HG02763 (cell line): ENCODE data around the gene DLGAP5.

Experiments
- ATAC-seq: cut with Tn5 transposase; IDR thresholded peaks from one replicate; pipeline ENCODE4 v1.9.1; 2021; ENCODE audit warnings: mild to moderate bottlenecking, moderate library complexity; ENCODE audit not compliant: unreplicated experiment

DLGAP5 gene

GRCh38 chr14:55130196-55130550 is 61.2 kb downstream of the DLGAP5 start:
- ATAC-seq: no peak

DNA sequence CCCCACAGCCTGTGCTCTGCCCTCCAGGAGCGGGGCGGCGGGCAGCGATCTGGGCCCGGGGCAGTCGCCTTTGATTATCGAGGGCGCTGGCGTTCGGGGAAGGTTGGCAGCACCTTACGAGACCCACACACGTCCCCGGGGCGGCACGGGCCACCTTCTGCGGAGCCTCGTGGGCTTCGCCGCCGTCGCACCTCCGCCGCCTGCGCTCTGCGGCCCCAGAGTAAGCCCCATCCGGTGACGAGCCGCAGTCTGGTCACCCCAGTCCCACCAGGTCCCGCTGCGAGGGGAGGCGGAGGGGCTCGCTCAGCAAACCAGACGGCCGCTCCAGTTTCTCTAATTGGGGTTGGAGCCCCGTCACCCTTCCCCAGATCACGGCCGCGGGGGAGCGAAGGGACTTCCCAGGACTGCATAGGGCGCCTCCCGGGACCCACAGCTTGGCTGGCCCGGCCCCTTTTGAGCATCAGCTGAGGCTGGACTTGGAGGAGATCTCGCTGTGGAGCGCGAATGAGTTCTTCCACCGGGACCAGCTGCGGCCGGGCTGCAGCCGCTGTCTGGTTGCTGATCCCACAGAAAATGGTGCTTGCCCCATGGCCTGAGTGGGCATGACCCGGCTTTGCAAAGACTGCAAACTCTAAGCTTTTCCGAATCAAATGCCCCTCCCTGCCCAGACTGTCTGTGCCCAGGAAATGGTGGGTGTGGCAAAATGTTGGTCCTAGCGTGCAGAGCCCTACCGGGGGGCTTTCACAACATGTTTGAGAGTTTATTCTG is 61.8 kb downstream of the DLGAP5 start:
- peak; percentile 49 for ATAC-seq

GRCh38 chr14:55129086-55129427 is 62.3 kb downstream of the DLGAP5 start, which contains the start of gene LGALS3:
TSS of gene LGALS3 (plus strand) at chr14:55129252. CDS start at chr14:55137374, 8,122 bp downstream.
- peak; percentile 73 for ATAC-seq

- ATAC-seq: no peak
Observed at GRCh38 chr14:55128386-55129085, 62.8 kb downstream of the DLGAP5 start.

DNA sequence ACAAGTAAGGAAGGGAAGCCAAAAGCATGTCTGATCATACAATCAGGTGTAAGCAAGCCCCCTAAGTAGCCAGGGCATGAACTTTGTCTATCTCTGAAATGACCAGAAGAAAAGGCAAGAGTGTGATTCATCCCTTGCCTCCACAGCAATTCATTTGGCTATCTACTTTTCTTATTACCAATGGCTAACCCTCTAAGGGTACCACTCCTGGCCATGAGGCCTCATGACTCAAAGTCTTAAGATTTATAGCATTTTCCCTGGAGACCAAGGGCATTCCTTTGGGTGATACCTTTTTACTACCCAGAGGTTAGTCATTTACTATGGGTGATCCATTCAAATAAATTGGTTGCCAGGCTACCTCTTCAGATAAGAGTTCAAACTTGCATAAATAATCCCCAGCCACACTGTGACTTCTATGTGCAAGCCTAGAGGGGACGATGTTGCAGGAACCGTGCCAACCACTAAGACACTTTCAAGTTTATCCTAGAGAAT is 63.9 kb downstream of the DLGAP5 start:
- ATAC-seq: no peak

DNA sequence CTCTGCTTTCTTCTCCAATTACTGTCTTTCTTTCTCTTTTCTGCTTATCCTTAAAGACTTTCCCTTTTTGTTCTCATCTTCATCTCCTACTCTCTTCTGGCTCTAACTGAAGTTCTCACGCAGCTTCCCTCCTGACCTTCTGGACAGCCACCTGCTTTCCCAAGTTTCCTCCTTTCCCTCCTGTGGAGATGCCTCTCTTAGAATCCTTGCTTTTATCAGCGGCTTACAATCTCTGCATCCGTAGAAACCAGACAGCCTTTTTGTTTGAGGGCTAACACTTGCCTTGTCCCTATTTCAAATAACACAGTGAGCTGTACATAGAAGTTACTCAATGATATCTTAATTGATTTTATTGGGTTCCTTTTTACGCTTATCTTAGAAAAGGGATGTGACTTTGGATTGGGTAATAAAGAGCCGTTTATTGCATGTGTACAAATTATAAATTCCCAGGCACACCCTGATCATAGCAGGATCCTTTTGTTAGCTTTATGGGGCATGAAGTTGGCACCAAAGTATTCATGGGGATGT is 64.4 kb downstream of the DLGAP5 start:
- ATAC-seq: no peak

DNA sequence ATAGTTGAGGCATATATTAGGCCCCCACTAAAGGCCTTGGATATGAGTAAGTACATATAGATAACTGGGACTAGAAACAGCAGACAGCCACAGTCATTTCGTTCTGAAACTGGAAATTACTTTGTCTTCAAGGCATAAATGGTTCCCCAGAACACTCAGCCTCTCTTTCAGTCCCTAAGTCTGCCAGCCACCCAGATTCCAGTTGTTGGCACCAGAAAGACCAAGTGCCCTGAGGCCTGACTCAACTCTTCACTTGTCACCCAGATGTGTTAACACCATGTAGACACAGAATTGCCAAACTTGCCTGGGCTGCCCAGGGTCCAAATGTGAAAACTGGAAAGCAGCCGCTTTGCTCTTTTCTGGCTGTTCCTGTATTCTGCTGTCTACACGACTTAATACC is 65.4 kb downstream of the DLGAP5 start:
- ATAC-seq: no peak

DNA sequence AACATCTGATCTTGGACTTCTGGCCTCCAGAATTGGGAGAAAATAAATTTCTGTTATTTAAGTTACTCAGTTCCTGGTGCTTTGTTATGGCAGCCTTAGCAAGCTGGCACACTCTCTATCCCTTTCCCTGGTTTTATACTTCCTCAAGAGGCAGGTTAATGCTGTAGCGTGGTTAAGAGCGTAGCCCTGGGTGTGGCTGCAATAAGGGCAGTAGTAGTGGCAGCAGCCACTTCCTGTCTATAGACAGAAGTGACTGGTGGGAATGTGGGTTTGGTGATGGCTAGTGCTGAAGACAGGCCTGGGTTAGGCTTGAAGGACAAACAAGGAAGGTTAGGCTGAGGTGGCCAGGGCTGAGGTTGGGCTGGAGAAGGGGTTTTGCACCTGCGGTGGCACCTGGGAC is 66.0 kb downstream of the DLGAP5 start:
- ATAC-seq: no peak

DNA sequence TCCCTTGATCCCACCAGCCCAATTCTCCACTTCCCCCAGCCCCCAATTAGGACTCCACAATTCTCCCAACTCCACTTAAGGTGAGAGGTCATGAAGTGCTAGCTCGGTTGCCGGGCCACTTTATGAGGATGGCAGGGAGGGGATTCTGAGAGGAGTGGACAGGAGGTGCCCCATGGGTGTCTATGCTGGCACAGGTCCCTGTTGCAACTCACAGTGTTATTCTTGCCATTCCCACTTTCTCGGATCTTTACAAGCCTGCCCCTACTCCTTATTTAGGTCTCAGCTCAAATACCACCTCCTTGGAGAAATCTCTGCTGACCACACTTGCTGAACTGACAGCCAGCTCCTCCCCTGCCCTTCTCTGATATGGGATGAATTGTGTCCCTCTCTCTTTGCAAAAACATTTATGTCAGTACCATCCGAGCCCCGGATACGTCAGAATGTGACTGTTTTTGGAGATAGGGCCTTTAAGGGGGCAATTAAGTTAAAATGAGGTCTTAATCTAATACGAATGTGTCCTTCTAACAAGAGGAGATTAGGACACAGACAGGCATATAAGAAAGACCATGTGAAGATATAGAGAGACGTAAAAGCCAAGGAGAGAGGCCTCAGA is 66.5 kb downstream of the DLGAP5 start:
- no peak for ATAC-seq

DNA sequence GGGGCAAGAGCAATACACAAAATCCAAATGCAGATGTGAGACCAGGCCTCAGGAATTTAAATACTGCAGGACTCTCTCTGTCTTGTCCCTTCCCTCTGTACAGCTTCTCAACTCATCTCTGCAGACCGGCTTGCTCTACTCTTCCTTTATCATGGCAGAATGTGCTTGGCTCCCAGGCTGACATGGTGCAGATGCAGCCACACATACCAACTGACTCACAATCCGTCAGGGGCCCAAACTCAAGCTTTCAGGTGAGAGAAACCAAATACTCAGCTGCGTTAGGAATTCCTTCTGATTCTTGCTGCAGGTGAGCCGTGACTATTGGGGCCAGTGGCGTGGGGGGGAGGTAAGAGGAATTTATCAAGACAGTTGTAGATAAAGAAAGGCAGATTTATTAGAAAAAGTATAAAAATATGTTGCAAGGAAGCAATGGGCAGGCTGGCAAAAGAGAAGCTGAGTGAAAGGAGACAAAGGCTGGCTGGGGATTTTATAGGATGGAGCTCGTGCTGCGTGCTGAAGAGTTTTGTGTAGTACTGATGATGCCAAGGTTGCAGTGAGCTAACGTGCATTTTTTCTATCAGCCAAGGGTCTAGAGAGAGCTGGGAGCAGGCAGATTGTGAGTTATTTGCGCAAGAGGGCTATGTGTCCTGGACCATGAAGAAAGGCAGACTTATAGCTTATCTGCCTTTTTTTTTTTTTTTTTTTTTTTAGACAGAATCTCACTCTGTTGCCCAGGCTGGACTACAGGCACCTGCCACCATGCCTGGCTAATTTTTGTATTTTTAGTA is 67.3 kb downstream of the DLGAP5 start:
- no peak for ATAC-seq

DNA sequence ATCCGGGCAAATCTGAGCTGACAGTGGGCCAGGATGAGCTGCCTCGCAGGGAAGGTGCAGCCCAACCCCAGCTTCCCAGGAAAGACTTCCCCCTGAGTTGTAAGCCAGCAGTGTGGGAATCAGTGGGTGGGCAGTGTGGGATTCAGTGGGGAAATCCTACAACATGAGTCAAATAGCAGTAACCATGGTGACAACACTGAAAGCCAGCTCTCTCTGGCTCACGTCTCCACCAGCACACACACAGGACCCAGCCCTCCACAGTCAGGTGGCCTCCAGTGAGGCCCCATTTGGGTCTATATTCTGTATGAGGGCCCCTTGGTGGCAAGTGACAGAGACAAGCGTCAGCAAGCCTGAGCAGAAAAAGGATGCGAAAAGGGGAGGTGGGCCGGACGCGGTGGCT is 68.3 kb downstream of the DLGAP5 start:
- no peak for ATAC-seq

GRCh38 chr14:55122440-55122986 is 68.9 kb downstream of the DLGAP5 start:
- ATAC-seq: no peak

GRCh38 chr14:55121628-55122439 is 69.6 kb downstream of the DLGAP5 start:
- no peak for ATAC-seq

DNA sequence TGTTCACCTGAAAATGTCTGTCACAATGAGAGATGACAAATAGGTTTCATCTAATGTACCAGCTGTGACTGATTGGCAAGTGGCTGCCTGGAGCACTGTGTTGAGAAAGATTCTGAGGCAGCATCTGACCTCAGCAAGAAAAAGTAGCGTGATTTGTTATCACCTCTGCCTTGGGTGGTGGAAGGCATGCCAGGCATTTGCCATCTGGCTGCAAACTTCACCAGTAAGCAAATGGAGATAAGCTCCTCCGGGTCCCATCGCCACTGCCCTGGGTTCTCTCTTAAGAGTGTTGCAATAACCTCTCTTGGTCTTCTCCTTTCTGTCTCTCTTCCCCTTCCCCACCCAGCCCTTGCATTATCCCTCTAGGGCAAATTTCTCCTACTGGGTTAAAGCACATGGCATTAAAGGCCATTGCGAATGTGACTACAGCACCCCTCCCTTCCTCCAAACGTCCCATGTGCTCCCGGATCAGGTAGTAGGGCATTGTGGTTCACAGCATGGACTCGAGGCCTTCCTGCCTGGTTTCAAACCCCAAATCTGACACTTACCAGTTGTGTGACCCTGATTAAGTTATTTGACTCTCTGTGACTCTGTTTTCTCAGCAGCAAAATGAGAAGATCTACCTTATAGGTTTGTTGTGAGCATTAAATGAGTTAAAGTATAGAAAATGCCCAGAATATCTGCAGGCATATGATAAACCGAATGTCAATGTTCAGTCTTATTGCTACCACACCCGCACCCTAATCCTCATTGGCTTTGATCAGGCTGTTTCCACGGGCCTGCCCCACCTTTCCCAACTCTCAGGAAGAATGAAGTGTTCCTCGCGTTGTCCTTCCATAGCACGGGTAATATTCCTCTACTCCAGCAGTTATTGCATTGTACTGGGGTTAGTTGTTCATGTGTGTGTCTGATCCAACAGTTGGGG is 70.6 kb downstream of the DLGAP5 start:
- ATAC-seq: no peak

- no peak for ATAC-seq
Observed at GRCh38 chr14:55118761-55119160, 72.6 kb downstream of the DLGAP5 start.

- ATAC-seq: no peak
Observed at GRCh38 chr14:55117803-55118441, 73.5 kb downstream of the DLGAP5 start.

- no peak for ATAC-seq
Observed at GRCh38 chr14:55116246-55117030, 74.9 kb downstream of the DLGAP5 start.
